ENCODE data around the gene ADCY1.

The ADCY1 gene

GRCh38 chr7:45625714-45626440, 51.7 kb downstream of the ADCY1 start:
- Mint-ChIP-seq H3K36me3 (ENCODE audit: low read depth) (peaks cover 5% of the 10 kb centered on the region), H3K9me3 (peaks cover 11% of the 10 kb centered on the region), H3K27ac (no peak overlapping the region), H3K4me1 (no peaks in the 10 kb centered on the region), H3K4me3 (no peak overlapping the region), H3K27me3 (ENCODE audit: low read depth, poor library complexity) (peaks cover 6% of the 10 kb centered on the region)
- DNase-seq, result no peak
- TF ChIP-seq CTCF (IDR thresholded peaks at IDR 0.05), result no peak

- Mint-ChIP-seq H3K4me3 (no peak overlapping the region), H3K27ac (no peak overlapping the region), H3K27me3 (ENCODE audit: low read depth, poor library complexity) (peaks cover 6% of the 10 kb centered on the region), H3K9me3 (peaks cover 11% of the 10 kb centered on the region), H3K36me3 (ENCODE audit: low read depth) (peaks cover 4% of the 10 kb centered on the region), H3K4me1 (no peaks in the 10 kb centered on the region)
- DNase-seq, result no peak
- TF ChIP-seq CTCF (IDR thresholded peaks at IDR 0.05), result no peak
Observed at GRCh38 chr7:45626441-45627430, 52.6 kb downstream of the ADCY1 start.

GRCh38 chr7:45627691-45628456, 53.7 kb downstream of the ADCY1 start:
- Mint-ChIP-seq H3K27me3 (ENCODE audit: low read depth, poor library complexity) (peaks cover 8% of the 10 kb centered on the region), H3K27ac (no peak overlapping the region), H3K4me1 (no peaks in the 10 kb centered on the region), H3K36me3 (ENCODE audit: low read depth) (peaks cover 4% of the 10 kb centered on the region), H3K9me3 (peaks cover 11% of the 10 kb centered on the region), H3K4me3 (no peak overlapping the region)
- DNase-seq, result no peak
- no peak for TF ChIP-seq CTCF (IDR thresholded peaks at IDR 0.05)

- no peak for TF ChIP-seq CTCF (IDR thresholded peaks at IDR 0.05)
- DNase-seq, result no peak
- Mint-ChIP-seq H3K4me3 (no peak overlapping the region), H3K36me3 (ENCODE audit: low read depth) (peaks cover 4% of the 10 kb centered on the region), H3K9me3 (peaks cover 11% of the 10 kb centered on the region), H3K27me3 (ENCODE audit: low read depth, poor library complexity) (peaks cover 6% of the 10 kb centered on the region), H3K27ac (no peak overlapping the region), H3K4me1 (no peaks in the 10 kb centered on the region)
Observed at GRCh38 chr7:45631569-45631968, 57.4 kb downstream of the ADCY1 start.

- Mint-ChIP-seq H3K27ac (no peak overlapping the region), H3K36me3 (ENCODE audit: low read depth) (no peaks in the 10 kb centered on the region), H3K9me3 (no peaks in the 10 kb centered on the region), H3K4me3 (no peak overlapping the region), H3K4me1 (no peaks in the 10 kb centered on the region), H3K27me3 (ENCODE audit: low read depth, poor library complexity) (peaks cover 3% of the 10 kb centered on the region)
- TF ChIP-seq CTCF (IDR thresholded peaks at IDR 0.05), result no peak
- DNase-seq, result no peak
Observed at GRCh38 chr7:45636733-45637132, 62.6 kb downstream of the ADCY1 start.
